CD14-positive monocyte (primary cell): Measurements from ENCODE around the gene GYS1. TPM values are rescaled to one million over a fixed set of nuclear protein-coding genes. Genes with fewer than 3 reads are reported as not detected.
A peak's percentile ranks its signal among the peaks of the same experiment; 100 is the strongest.

ENCODE experiments used
- DNase-seq, 3 donors: peaks; one replicate each; pipeline ENCODE4 v3.0.0-alpha.2; 2011 to 2022
- H2AFZ ChIP-seq: 2 replicates; pipeline ENCODE4 v1.6.0; 2012; ENCODE audit warnings: mild to moderate bottlenecking, low read depth, low read length, inconsistent platforms; ENCODE audit not compliant: insufficient read depth, poor library complexity, severe bottlenecking
- H3K27ac ChIP-seq, 2 donors: 1 replicate in 1 of 2; 2 replicates in 1 of 2; pipeline ENCODE4 v1.5.1; 2012 to 2013; ENCODE audit warnings: low read length in 2 of 2, control low read depth in 1 of 2, inconsistent platforms in 1 of 2, low read depth in 1 of 2, mild to moderate bottlenecking in 1 of 2
- H3K27me3 ChIP-seq, 2 donors: one replicate each; pipeline versions ENCODE4 v1.6.0 to v1.6.1; 2011 to 2013; ENCODE audit warnings: low read length in 2 of 2; ENCODE audit not compliant: control insufficient read depth in 2 of 2, insufficient read depth in 2 of 2
- H3K36me3 ChIP-seq, 2 donors: replicated peaks in 1 of 2; 1 replicate in 1 of 2; 2 replicates in 1 of 2; pipeline versions ENCODE4 v1.5.1 to v1.6.1; 2012 to 2013; ENCODE audit warnings: low read length in 2 of 2, control low read depth in 1 of 2, inconsistent platforms in 1 of 2, mild to moderate bottlenecking in 1 of 2; ENCODE audit not compliant: insufficient read depth in 2 of 2, control insufficient read depth in 1 of 2
- H3K4me1 ChIP-seq, 2 donors: 1 replicate in 1 of 2; 2 replicates in 1 of 2; pipeline versions ENCODE4 v1.5.1 to v1.6.1; 2012 to 2013; ENCODE audit warnings: low read length in 2 of 2, control low read depth in 1 of 2, inconsistent platforms in 1 of 2, mild to moderate bottlenecking in 1 of 2, moderate library complexity in 1 of 2; ENCODE audit not compliant: insufficient read depth in 2 of 2, control insufficient read depth in 1 of 2
- H3K4me2 ChIP-seq: replicated peaks from 2 replicates; pipeline ENCODE3; 2012; ENCODE audit warnings: low read length, moderate library complexity, mild to moderate bottlenecking; ENCODE audit not compliant: poor library complexity, severe bottlenecking; ENCODE audit errors: extremely low read depth
- H3K4me3 ChIP-seq, 3 experiments: fragments of 200-600 bp in 1 of 3; sonication (generic) in 1 of 3; replicated peaks in 1 of 3; 1 replicate in 2 of 3; 2 replicates in 1 of 3; pipeline ENCODE4 v1.5.1; 2011 to 2013; ENCODE audit warnings: low read length in 3 of 3, mild to moderate bottlenecking in 3 of 3, control low read depth in 2 of 3, low read depth in 2 of 3, inconsistent platforms in 1 of 3, moderate library complexity in 1 of 3
- H3K79me2 ChIP-seq: 2 replicates; pipeline ENCODE4 v1.6.0; 2012; ENCODE audit warnings: mild to moderate bottlenecking, control low read depth, inconsistent platforms, low read length, moderate library complexity; ENCODE audit not compliant: insufficient read depth
- H3K9ac ChIP-seq: 2 replicates; pipeline ENCODE4 v1.6.0; 2017; ENCODE audit warnings: low read length, mild to moderate bottlenecking; ENCODE audit not compliant: insufficient read depth, poor library complexity, severe bottlenecking
- H3K9me3 ChIP-seq, 2 donors: replicated peaks in 1 of 2; 1 replicate in 1 of 2; 2 replicates in 1 of 2; pipeline versions ENCODE4 v1.5.1 to v1.6.1; 2012 to 2013; ENCODE audit warnings: low read length in 2 of 2, control low read depth in 1 of 2; ENCODE audit not compliant: control insufficient read depth in 1 of 2, insufficient read depth in 1 of 2
- H4K20me1 ChIP-seq: 2 replicates; pipeline ENCODE4 v1.6.0; 2012; ENCODE audit warnings: mild to moderate bottlenecking, low read length, control low read depth, moderate library complexity; ENCODE audit not compliant: insufficient read depth
- H3K27ac Mint-ChIP-seq, 7 donors: one replicate each; pipeline ENCODE4 v1.8.0; 2020; ENCODE audit warnings: mild to moderate bottlenecking in 7 of 7, mixed read lengths in 7 of 7, moderate library complexity in 6 of 7, inconsistent platforms in 2 of 7
- H3K27me3 Mint-ChIP-seq, 3 donors: one replicate each; pipeline ENCODE4 v1.8.0; 2021 to 2022; ENCODE audit warnings: low read depth in 3 of 3, mild to moderate bottlenecking in 3 of 3, mixed read lengths in 3 of 3, moderate library complexity in 3 of 3, inconsistent platforms in 1 of 3
- H3K36me3 Mint-ChIP-seq, 2 donors: one replicate each; pipeline ENCODE4 v1.8.0; 2020; ENCODE audit warnings: mixed read lengths in 2 of 2, inconsistent platforms in 1 of 2, mild to moderate bottlenecking in 1 of 2
- H3K4me1 Mint-ChIP-seq: one replicate; pipeline ENCODE4 v1.8.0; 2020; ENCODE audit warnings: mild to moderate bottlenecking, mixed read lengths
- H3K4me3 Mint-ChIP-seq, 2 donors: one replicate each; pipeline ENCODE4 v1.8.0; 2020; ENCODE audit warnings: mild to moderate bottlenecking in 2 of 2, mixed read lengths in 2 of 2, moderate library complexity in 1 of 2
- H3K9me3 Mint-ChIP-seq, 7 donors: one replicate each; pipeline ENCODE4 v1.8.0; 2020 to 2022; ENCODE audit warnings: mixed read lengths in 7 of 7, mild to moderate bottlenecking in 6 of 7, moderate library complexity in 6 of 7, inconsistent platforms in 2 of 7
- WGBS: methylation state at CpG from one replicate; pipeline ENCODE4 v1.1.5; 2013; ENCODE audit warnings: missing lambda C conversion rate; ENCODE audit not compliant: insufficient coverage; 5-methylcytosine and 5-hydroxymethylcytosine counted together
- intact Hi-C, 2 donors: fragments of 100-400 bp; cut with micrococcal nuclease; formaldehyde crosslinking; loops; one replicate each; pipeline versions ENCODE4 v1.15.0 to v1.15.1; 2023
- polyA plus RNA-seq, 3 donors: library from polyadenylated mRNA; depleted of rRNA in 1 of 3; unstranded in 2 of 3; stranded (reverse) in 1 of 3; fragments of 300-500 nt in 2 of 3; fragments of >200 nt in 1 of 3; fragmentation: Illumina TruSeq in 2 of 3; gene quantifications; 1 replicate in 2 of 3; 2 replicates in 1 of 3; pipeline ENCODE4 v1.2.3, GENCODE V29; 2012 to 2021
- TF ChIP-seq, protein P1 (sequence below): fragments of 200-600 bp; IDR thresholded peaks from one replicate; pipeline ENCODE4 v1.8.0; 2022; ENCODE audit warnings: antibody characterized with exemption, mild to moderate bottlenecking

GYS1 gene
- polyA plus RNA-seq, 3 donors, result 13.3 to 26.0 (median 21.3) TPM

DNA sequence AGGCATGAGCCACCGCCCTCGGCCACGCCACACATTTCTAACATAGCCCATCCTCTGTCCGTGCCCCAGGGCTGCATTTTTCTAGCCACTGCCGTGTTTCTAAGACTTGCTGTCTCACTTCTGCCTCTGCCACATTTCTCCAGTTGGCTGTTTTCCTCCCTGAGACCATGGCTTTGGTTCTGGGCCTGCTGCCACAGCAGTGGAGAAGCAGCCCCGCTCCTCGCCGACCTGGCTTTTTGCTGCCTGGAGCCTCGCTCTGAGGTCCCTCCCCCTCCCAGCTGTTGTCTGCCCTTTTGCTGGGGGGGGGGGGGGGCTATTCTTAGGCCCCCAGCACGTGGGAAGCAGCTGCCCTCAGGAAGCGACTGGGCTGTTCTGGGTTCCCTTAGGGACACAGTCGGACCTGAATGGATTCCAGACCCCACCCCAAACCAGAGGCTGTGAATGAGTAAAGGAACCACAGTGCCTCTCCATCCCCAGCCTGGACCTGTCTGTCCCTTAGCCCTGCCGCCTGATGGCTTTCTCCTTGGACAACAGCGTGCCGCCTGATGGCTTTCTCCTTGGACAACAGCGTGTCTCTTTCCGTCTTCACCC, 3.3 kb downstream of the GYS1 start:
- Histone ChIP-seq H4K20me1 (peaks cover 8% of the 10 kb centered on the region), H3K4me3 (no peak overlapping the region), H2AFZ (no peak overlapping the region), H3K4me1 (peaks cover 23 to 34% of the 10 kb centered on the region in 2 donors), H3K9ac (no peak overlapping the region), H3K36me3 (peaks cover 31 to 53% of the 10 kb centered on the region in 2 donors), H3K79me2 (peaks cover 47% of the 10 kb centered on the region), H3K27me3 (no peaks in the 10 kb centered on the region), H3K9me3 (no peaks in the 10 kb centered on the region), H3K27ac (no peak overlapping the region), H3K4me2 (no peak overlapping the region)
- no peak overlapping the region for H3K4me3 Mint-ChIP-seq
- peaks cover 21% of the 10 kb centered on the region for H3K4me1 Mint-ChIP-seq
- H3K27ac Mint-ChIP-seq, result peak overlapping the region in 3 of 7 donors; percentile 6 to 87 (median 37)
- H3K9me3 Mint-ChIP-seq, result peaks cover 0 to 1% (median 0%) of the 10 kb centered on the region in 7 donors
- peaks cover 33 to 61% of the 10 kb centered on the region in 2 donors for H3K36me3 Mint-ChIP-seq
- no peak for DNase-seq
- TF ChIP-seq, protein P1, sequence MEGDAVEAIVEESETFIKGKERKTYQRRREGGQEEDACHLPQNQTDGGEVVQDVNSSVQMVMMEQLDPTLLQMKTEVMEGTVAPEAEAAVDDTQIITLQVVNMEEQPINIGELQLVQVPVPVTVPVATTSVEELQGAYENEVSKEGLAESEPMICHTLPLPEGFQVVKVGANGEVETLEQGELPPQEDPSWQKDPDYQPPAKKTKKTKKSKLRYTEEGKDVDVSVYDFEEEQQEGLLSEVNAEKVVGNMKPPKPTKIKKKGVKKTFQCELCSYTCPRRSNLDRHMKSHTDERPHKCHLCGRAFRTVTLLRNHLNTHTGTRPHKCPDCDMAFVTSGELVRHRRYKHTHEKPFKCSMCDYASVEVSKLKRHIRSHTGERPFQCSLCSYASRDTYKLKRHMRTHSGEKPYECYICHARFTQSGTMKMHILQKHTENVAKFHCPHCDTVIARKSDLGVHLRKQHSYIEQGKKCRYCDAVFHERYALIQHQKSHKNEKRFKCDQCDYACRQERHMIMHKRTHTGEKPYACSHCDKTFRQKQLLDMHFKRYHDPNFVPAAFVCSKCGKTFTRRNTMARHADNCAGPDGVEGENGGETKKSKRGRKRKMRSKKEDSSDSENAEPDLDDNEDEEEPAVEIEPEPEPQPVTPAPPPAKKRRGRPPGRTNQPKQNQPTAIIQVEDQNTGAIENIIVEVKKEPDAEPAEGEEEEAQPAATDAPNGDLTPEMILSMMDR, result no peak
- 95% methylated on average over 10 of the region's 17 CpGs for WGBS
- peaks cover 0 to 5% (median 0%) of the 10 kb centered on the region in 3 donors for H3K27me3 Mint-ChIP-seq
- intact Hi-C loops, result loop anchor here in 1 of 2 donors (10.0 kb wide), 1 partner anchor 665 kb away; the partner anchor contains the start of gene EMP3

DNA sequence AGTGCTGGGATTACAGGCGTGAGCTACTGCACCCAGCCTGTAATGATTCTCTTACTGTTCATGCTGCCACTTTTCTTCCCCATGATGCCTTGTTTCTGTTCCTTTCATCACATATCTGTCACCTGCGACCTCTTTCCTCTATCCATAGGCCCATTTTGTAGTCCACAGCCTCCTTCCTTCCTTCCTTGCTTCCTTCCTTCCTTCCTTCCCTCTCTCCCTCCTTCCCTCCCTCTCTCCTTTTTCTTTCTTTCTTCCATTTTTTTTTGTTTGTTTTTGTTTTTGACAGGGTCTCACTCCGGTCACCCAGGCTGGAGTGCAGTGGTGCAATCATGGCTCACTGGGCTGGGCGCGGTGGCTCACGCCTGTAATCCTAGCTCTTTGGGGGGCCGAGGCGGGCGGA, 4.2 kb downstream of the GYS1 start:
- H3K4me3 Mint-ChIP-seq, result no peak overlapping the region
- TF ChIP-seq, protein P1, result no peak
- H3K27ac ChIP-seq, result no peak overlapping the region
- H3K4me1 Mint-ChIP-seq, result peaks cover 13% of the 10 kb centered on the region
- peaks cover 0 to 1% (median 0%) of the 10 kb centered on the region in 7 donors for H3K9me3 Mint-ChIP-seq
- H3K4me3 ChIP-seq, result no peak overlapping the region
- no peaks in the 10 kb centered on the region for H3K27me3 ChIP-seq
- 93% methylated on average over 9 of the region's 9 CpGs for WGBS
- H3K9me3 ChIP-seq, result no peaks in the 10 kb centered on the region
- peaks cover 8% of the 10 kb centered on the region for H4K20me1 ChIP-seq
- peaks cover 38% of the 10 kb centered on the region for H3K79me2 ChIP-seq
- peaks cover 31 to 59% of the 10 kb centered on the region in 2 donors for H3K36me3 ChIP-seq
- DNase-seq, result no peak
- peaks cover 0 to 5% (median 0%) of the 10 kb centered on the region in 3 donors for H3K27me3 Mint-ChIP-seq
- H3K27ac Mint-ChIP-seq, result peak overlapping the region in 1 of 7 donors; percentile 34
- H2AFZ ChIP-seq, result no peak overlapping the region
- no peak overlapping the region for H3K9ac ChIP-seq
- peaks cover 14 to 25% of the 10 kb centered on the region in 2 donors for H3K4me1 ChIP-seq
- H3K4me2 ChIP-seq, result no peak overlapping the region
- peaks cover 33 to 66% of the 10 kb centered on the region in 2 donors for H3K36me3 Mint-ChIP-seq
- intact Hi-C loops, result no loop called here
